Neuronal stem cell (in vitro differentiated cells): ENCODE measurements around the gene SYT1.

Experiments
- DNase-seq: peaks from one replicate; pipeline ENCODE4 v3.0.0-alpha.2; 2013; ENCODE audit warnings: low spot score
- H2AFZ ChIP-seq: one replicate; pipeline ENCODE4 v1.6.1; 2013; ENCODE audit warnings: mild to moderate bottlenecking, low read length, inconsistent platforms
- H2AK5ac ChIP-seq: 2 replicates; pipeline ENCODE4 v1.6.1; 2013; ENCODE audit warnings: low read depth, mild to moderate bottlenecking, inconsistent platforms, low read length, moderate library complexity, mixed read lengths
- H2BK120ac ChIP-seq: 2 replicates; pipeline ENCODE4 v1.6.1; 2013; ENCODE audit warnings: low read depth, mild to moderate bottlenecking, inconsistent platforms, low read length, moderate library complexity, mixed read lengths
- H2BK12ac ChIP-seq: one replicate; pipeline ENCODE4 v1.6.1; 2013; ENCODE audit warnings: low read length, inconsistent platforms
- H2BK15ac ChIP-seq: 2 replicates; pipeline ENCODE4 v1.6.1; 2013; ENCODE audit warnings: mild to moderate bottlenecking, low read length, inconsistent platforms, mixed read lengths
- H2BK5ac ChIP-seq: one replicate; pipeline ENCODE4 v1.6.1; 2013; ENCODE audit warnings: inconsistent platforms, mild to moderate bottlenecking, low read length, moderate library complexity
- H3K14ac ChIP-seq: one replicate; pipeline ENCODE4 v1.6.1; 2013; ENCODE audit warnings: low read length, inconsistent platforms
- H3K18ac ChIP-seq: 2 replicates; pipeline ENCODE4 v1.6.1; 2013; ENCODE audit warnings: low read length, inconsistent platforms
- H3K23ac ChIP-seq: 2 replicates; pipeline ENCODE4 v1.6.1; 2013; ENCODE audit warnings: low read depth, mild to moderate bottlenecking, mixed read lengths, low read length, inconsistent platforms; ENCODE audit not compliant: poor library complexity
- H3K27ac ChIP-seq: replicated peaks from 3 replicates; pipeline ENCODE4 v1.5.1; 2013; ENCODE audit warnings: low read length, inconsistent platforms
- H3K27me3 ChIP-seq, 3 experiments: 2 replicates each; pipeline ENCODE4 v1.6.1; 2013; ENCODE audit warnings: low read length in 3 of 3, mild to moderate bottlenecking in 2 of 3, inconsistent platforms in 1 of 3, low read depth in 1 of 3, mixed read lengths in 1 of 3, moderate library complexity in 1 of 3; ENCODE audit not compliant: control insufficient read depth in 3 of 3, insufficient read depth in 3 of 3
- H3K36me3 ChIP-seq, 2 donors: replicated peaks in 1 of 2; 2 replicates each; pipeline ENCODE4 v1.6.1; 2013; ENCODE audit warnings: low read length in 2 of 2; ENCODE audit not compliant: control insufficient read depth in 2 of 2, insufficient read depth in 2 of 2
- H3K4ac ChIP-seq: 2 replicates; pipeline ENCODE4 v1.6.1; 2013; ENCODE audit warnings: inconsistent platforms, mild to moderate bottlenecking, low read length, moderate library complexity
- H3K4me1 ChIP-seq, 2 donors: 1 replicate in 1 of 2; 2 replicates in 1 of 2; pipeline ENCODE4 v1.6.1; 2013; ENCODE audit warnings: low read length in 2 of 2, low read depth in 1 of 2; ENCODE audit not compliant: control insufficient read depth in 2 of 2, insufficient read depth in 1 of 2
- H3K4me2 ChIP-seq: one replicate; pipeline ENCODE4 v1.6.1; 2013; ENCODE audit warnings: mild to moderate bottlenecking, low read length, inconsistent platforms; ENCODE audit not compliant: insufficient read depth, poor library complexity, severe bottlenecking
- H3K4me3 ChIP-seq, 2 donors: 2 replicates each; pipeline ENCODE4 v1.5.1; 2013; ENCODE audit warnings: low read length in 2 of 2, mild to moderate bottlenecking in 2 of 2, inconsistent platforms in 1 of 2, moderate library complexity in 1 of 2
- H3K79me1 ChIP-seq: one replicate; pipeline ENCODE4 v1.6.1; 2013; ENCODE audit warnings: low read depth, mild to moderate bottlenecking, inconsistent platforms, low read length, moderate library complexity
- H3K9ac ChIP-seq: one replicate; pipeline ENCODE4 v1.6.1; 2013; ENCODE audit warnings: mild to moderate bottlenecking, low read depth, low read length, inconsistent platforms; ENCODE audit not compliant: poor library complexity
- H3K9me3 ChIP-seq, 2 donors: replicated peaks in 1 of 2; 2 replicates each; pipeline versions ENCODE3 to v1.6.1; 2013; ENCODE audit warnings: low read length in 2 of 2, mild to moderate bottlenecking in 2 of 2, inconsistent platforms in 1 of 2, low read depth in 1 of 2, mixed read lengths in 1 of 2, moderate library complexity in 1 of 2; ENCODE audit not compliant: control insufficient read depth in 2 of 2, insufficient read depth in 1 of 2
- H4K8ac ChIP-seq: one replicate; pipeline ENCODE4 v1.6.1; 2013; ENCODE audit warnings: low read depth, mild to moderate bottlenecking, inconsistent platforms, low read length, moderate library complexity
- H4K91ac ChIP-seq: one replicate; pipeline ENCODE4 v1.6.1; 2013; ENCODE audit warnings: low read length, low read depth, mild to moderate bottlenecking, inconsistent platforms; ENCODE audit not compliant: poor library complexity
- WGBS, 2 donors: extraction: QIAGEN DNeasy Blood & Tissue Kit; methylation state at CpG; one replicate each; pipeline ENCODE4 v1.1.7; 2013; ENCODE audit warnings: missing lambda C conversion rate in 2 of 2, mixed read lengths in 1 of 2; ENCODE audit not compliant: insufficient read length in 2 of 2, insufficient replicate concordance in 1 of 2; ENCODE audit errors: extremely low coverage in 2 of 2; 5-methylcytosine and 5-hydroxymethylcytosine counted together

SYT1 gene

DNA sequence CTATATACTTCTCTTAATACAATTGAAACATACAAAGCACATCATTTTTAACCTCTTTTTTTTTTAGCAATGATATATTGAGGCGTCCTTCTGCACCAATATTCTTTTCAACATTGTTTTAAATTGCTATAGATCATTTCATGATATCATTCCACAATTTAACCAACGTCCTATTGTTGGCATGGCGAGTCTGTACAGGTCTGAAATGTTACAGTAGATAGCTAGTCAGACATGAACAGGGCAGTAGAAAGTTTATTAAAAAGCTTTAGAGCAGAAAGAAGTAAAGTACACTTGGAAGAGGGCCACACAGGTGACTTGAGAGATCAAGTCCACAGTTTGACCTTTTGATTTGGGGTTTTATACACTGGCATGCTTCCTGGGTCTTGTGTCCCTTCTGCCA, 547.2 kb downstream of the SYT1 start:
- Histone ChIP-seq H3K27me3 (no peaks in the 10 kb centered on the region), H3K4ac (no peak overlapping the region), H3K9me3 (no peaks in the 10 kb centered on the region), H2BK120ac (no peak overlapping the region), H3K9ac (no peak overlapping the region), H4K91ac (no peak overlapping the region), H3K27ac (no peak overlapping the region), H3K36me3 (no peaks in the 10 kb centered on the region), H4K8ac (no peak overlapping the region), H3K4me2 (no peak overlapping the region), H2BK12ac (no peak overlapping the region), H2BK5ac (no peak overlapping the region), H3K14ac (no peak overlapping the region), H2AK5ac (no peak overlapping the region), H2AFZ (no peak overlapping the region), H2BK15ac (no peak overlapping the region), H3K4me3 (no peak overlapping the region), H3K79me1 (no peaks in the 10 kb centered on the region), H3K18ac (no peak overlapping the region), H3K23ac (no peak overlapping the region), H3K4me1 (peaks cover 2 to 3% of the 10 kb centered on the region in 2 donors)
- WGBS, 2 donors: no CpG with 5 or more reads among the region's 3 CpGs
- no peak for DNase-seq

DNA sequence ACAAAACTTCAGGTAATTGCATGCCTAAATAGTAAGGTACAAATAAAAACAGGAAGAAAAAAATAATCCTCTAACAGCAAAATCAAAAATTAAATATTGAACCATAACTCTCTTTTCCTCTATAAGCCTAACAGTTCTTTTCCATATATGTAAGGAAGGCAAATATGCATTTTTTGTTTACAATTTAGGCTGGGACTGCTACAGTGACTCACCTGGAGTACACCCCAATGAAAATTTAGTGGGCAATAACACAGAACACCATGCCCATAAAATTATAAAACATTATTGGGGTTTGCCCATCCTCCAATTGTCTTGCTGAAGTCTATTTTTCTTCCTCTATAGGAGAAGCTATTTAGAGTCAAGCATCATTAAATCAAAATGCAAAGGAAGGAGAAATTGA, 549.2 kb downstream of the SYT1 start:
- no peak overlapping the region for H2AFZ ChIP-seq
- H3K4me3 ChIP-seq: no peak overlapping the region
- H3K4me2 ChIP-seq: no peak overlapping the region
- no peaks in the 10 kb centered on the region for H3K79me1 ChIP-seq
- H2BK15ac ChIP-seq: no peak overlapping the region
- H4K8ac ChIP-seq: no peak overlapping the region
- H3K18ac ChIP-seq: no peak overlapping the region
- H3K23ac ChIP-seq: no peak overlapping the region
- peaks cover 2 to 3% of the 10 kb centered on the region in 2 donors for H3K4me1 ChIP-seq
- no peaks in the 10 kb centered on the region for H3K9me3 ChIP-seq
- H3K14ac ChIP-seq: no peak overlapping the region
- no peak overlapping the region for H2BK12ac ChIP-seq
- no peak overlapping the region for H3K4ac ChIP-seq
- no peak for DNase-seq
- no peak overlapping the region for H2BK5ac ChIP-seq
- no peak overlapping the region for H4K91ac ChIP-seq
- H3K9ac ChIP-seq: no peak overlapping the region
- H2AK5ac ChIP-seq: no peak overlapping the region
- no peak overlapping the region for H3K27ac ChIP-seq
- H3K36me3 ChIP-seq: no peaks in the 10 kb centered on the region
- H3K27me3 ChIP-seq: no peaks in the 10 kb centered on the region
- H2BK120ac ChIP-seq: no peak overlapping the region

DNA sequence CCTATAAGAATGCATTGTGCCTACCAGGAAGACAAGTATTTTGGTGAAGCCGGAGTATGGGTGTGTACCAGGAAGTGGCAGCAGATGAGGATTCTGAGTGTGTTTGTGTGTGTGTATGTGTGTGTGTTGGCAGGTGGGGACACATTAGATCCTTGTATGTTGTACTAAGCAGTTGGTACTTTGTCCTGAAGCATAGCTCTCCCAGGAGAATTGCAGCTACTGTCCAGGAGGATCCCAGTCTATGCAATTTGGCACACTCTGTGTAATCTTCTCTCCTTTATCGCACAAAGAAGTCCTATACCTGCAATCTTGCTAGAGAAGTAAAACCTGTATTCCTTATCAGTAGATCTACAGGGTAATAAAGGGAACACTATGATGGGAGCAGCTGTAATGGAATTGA, 549.7 kb downstream of the SYT1 start:
- Histone ChIP-seq H3K9me3 (no peaks in the 10 kb centered on the region), H2AFZ (no peak overlapping the region), H3K27ac (no peak overlapping the region), H3K4me1 (peaks cover 2 to 5% of the 10 kb centered on the region in 2 donors), H3K79me1 (no peaks in the 10 kb centered on the region), H3K9ac (no peak overlapping the region), H2AK5ac (no peak overlapping the region), H3K18ac (no peak overlapping the region), H3K4me2 (no peak overlapping the region), H2BK5ac (no peak overlapping the region), H3K27me3 (no peaks in the 10 kb centered on the region), H3K23ac (no peak overlapping the region), H4K8ac (no peak overlapping the region), H2BK120ac (no peak overlapping the region), H2BK15ac (no peak overlapping the region), H4K91ac (no peak overlapping the region), H3K4ac (no peak overlapping the region), H3K14ac (no peak overlapping the region), H3K36me3 (no peaks in the 10 kb centered on the region), H2BK12ac (no peak overlapping the region), H3K4me3 (no peak overlapping the region)
- WGBS, 2 donors: no CpG with 5 or more reads among the region's 2 CpGs
- DNase-seq: no peak

DNA sequence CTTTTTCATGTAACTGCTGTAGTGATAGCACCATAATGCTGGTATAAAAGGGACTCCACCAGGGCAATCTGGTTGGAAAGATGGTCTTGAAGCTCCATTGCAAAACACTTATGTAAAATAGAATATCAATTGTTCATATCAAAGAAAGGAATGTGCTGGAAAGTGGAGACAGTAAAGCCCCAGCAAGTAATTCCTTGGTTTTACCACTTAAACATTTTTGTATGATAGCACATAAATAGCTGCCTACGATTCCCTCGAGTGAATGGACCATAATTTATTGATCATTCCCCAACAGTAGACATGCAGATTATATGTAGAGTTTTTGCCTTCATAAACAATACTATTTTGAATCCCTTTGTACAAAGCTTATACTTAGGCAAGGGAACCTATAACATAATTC, 550.7 kb downstream of the SYT1 start:
- Histone ChIP-seq H3K4ac (no peak overlapping the region), H3K23ac (no peak overlapping the region), H3K18ac (no peak overlapping the region), H4K8ac (no peak overlapping the region), H3K79me1 (no peaks in the 10 kb centered on the region), H2AK5ac (no peak overlapping the region), H3K4me2 (no peak overlapping the region), H3K36me3 (no peaks in the 10 kb centered on the region), H2AFZ (no peak overlapping the region), H3K4me3 (no peak overlapping the region), H2BK15ac (no peak overlapping the region), H3K27me3 (no peaks in the 10 kb centered on the region), H2BK5ac (no peak overlapping the region), H4K91ac (no peak overlapping the region), H3K27ac (no peak overlapping the region), H3K4me1 (peaks cover 4% of the 10 kb centered on the region in 2 donors), H3K9ac (no peak overlapping the region), H3K14ac (no peak overlapping the region), H2BK120ac (no peak overlapping the region), H3K9me3 (no peaks in the 10 kb centered on the region), H2BK12ac (no peak overlapping the region)
- no CpG with 5 or more reads among the region's 2 CpGs for WGBS, 2 donors
- no peak for DNase-seq
